ENCODE results near the gene MYL11.

DNA sequence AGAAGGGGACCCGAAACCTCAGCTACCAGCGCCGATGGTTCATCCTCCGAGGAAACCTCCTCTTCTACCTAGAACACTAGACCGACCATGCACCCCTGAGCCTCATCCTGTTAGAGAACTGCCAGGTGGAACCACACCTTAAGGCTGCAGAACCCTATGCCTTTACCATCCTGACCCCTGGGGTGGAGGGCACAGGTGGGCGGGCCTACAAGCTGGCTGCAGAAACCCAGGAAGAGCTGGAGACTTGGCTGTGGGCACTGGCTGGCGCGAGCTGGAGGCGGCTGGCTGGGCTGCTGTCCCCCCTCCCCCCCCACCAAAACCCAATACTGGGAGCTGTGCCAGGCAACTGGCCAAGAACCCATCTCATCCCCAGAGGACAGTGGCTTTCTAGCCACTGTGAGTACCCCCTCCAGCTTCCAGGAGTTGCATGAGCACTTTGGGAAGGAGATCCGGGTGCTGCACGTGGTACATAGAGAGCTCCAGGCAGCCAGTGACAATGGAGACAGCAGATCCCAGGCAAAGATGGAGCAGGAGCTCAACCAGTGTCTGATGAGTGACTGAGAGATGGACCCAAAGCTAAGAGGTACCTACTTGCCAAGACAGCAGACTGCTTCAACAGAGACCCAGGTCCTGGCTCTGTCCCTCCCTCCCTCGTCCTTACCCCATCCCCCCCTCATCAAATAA lies 18.1 kb upstream of the MYL11 start:
- TF ChIP-seq CTCF (conservative IDR thresholded peaks at IDR 0.05 in 1 of 2, IDR thresholded peaks at IDR 0.05 in 1 of 2; ENCODE audit: extremely low read depth in 1 of 2, insufficient read depth in 1 of 2, low read depth in 1 of 2, low read length in 2 of 2) = no peak
- no peak for TF ChIP-seq EZH2 (IDR thresholded peaks at IDR 0.05; ENCODE audit: borderline replicate concordance, low read length)
